GM12878 (cell line): ENCODE measurements around the gene PACS1. TPM values are rescaled to one million over a fixed set of nuclear protein-coding genes. Genes with fewer than 3 reads are reported as not detected.
"Not testable (repeated sequence)": the region's sequence is repeated elsewhere in the genome, so short reads cannot be mapped to it uniquely, and the experiment has no call there.

Experiments
- ATAC-seq: fragments of 200-7000 bp; cut with Tn5 transposase; 3 replicates; pipeline ENCODE4 v1.9.1; 2020; ENCODE audit warnings: mild to moderate bottlenecking, moderate library complexity
- BruUV-seq: library from RNA; stranded (reverse); fragments of 400-500 nt; replicated peaks from 2 replicates; lab custom pipeline; 2021; lab: Mats Ljungman, UMichigan
- CTCF ChIA-PET: fragments of 300-600 bp; sonication (Branson Sonifier 250); formaldehyde crosslinking; extraction: SDS; loops from one replicate; lab custom pipeline; 2021; ENCODE audit warnings: inconsistent platforms; lab: Yijun Ruan, JAX
- POLR2A ChIA-PET: fragments of 350-600 bp; formaldehyde crosslinking; extraction: SDS; loops from one replicate; lab custom pipeline; 2021; ENCODE audit warnings: inconsistent platforms; lab: Charles Lee
- RAD21 ChIA-PET: fragments of 300-600 bp; sonication (Branson Sonifier 250); formaldehyde crosslinking; loops from one replicate; lab custom pipeline; 2023; ENCODE audit warnings: antibody characterized with exemption; ENCODE audit not compliant: unreplicated experiment; lab: Charles Lee
- SMC1A ChIA-PET: fragments of 300-600 bp; sonication (Branson Sonifier 250); formaldehyde crosslinking; loops from one replicate; lab custom pipeline; 2023; ENCODE audit not compliant: unreplicated experiment, uncharacterized antibody; lab: Charles Lee
- DNase-seq: peaks from one replicate; pipeline ENCODE4 v3.0.0-alpha.2; 2011; ENCODE audit warnings: low read depth, low spot score
- FAIRE-seq: peaks from 3 replicates; lab custom pipeline; 2011; peaks lifted over from hg19 to GRCh38; lab: Jason Lieb, UNC
- H2AFZ ChIP-seq: 2 replicates; pipeline ENCODE4 v1.6.0; 2011; ENCODE audit warnings: low read depth, low read length, control low read depth; ENCODE audit not compliant: control insufficient read depth
- H3K27ac ChIP-seq: 2 replicates; pipeline ENCODE4 v1.5.1; 2011; ENCODE audit warnings: control low read depth; ENCODE audit not compliant: control insufficient read depth, insufficient read depth
- H3K27me3 ChIP-seq, 2 experiments: replicated peaks in 1 of 2; 2 replicates each; pipeline versions ENCODE4 v1.6.0 to v1.6.1; 2011; ENCODE audit warnings: low read length in 1 of 2; ENCODE audit not compliant: control insufficient read depth in 2 of 2, insufficient read depth in 2 of 2
- H3K36me3 ChIP-seq, 2 experiments: 2 replicates each; pipeline ENCODE4 v1.5.1; 2011; ENCODE audit warnings: low read length in 1 of 2; ENCODE audit not compliant: control insufficient read depth in 2 of 2, insufficient read depth in 2 of 2
- H3K4me1 ChIP-seq: 2 replicates; pipeline ENCODE4 v1.6.1; 2011; ENCODE audit warnings: mild to moderate bottlenecking, low read length, moderate library complexity, mixed read lengths; ENCODE audit not compliant: control insufficient read depth, insufficient read depth
- H3K4me2 ChIP-seq: 2 replicates; pipeline ENCODE4 v1.6.0; 2011; ENCODE audit warnings: control low read depth; ENCODE audit not compliant: control insufficient read depth, insufficient read depth
- H3K4me3 ChIP-seq: fragments of 200-600 bp; sonication (generic); 2 replicates; pipeline ENCODE4 v1.5.1; 2016
- H3K79me2 ChIP-seq: 2 replicates; pipeline ENCODE4 v1.6.0; 2011; ENCODE audit warnings: low read length; ENCODE audit not compliant: control insufficient read depth, insufficient read depth
- H3K9ac ChIP-seq: 2 replicates; pipeline ENCODE4 v1.8.0; 2011; ENCODE audit warnings: low read length, control low read depth, mixed read lengths; ENCODE audit not compliant: control insufficient read depth, insufficient read depth
- H3K9me3 ChIP-seq: replicated peaks from 3 replicates; pipeline ENCODE4 v1.5.1; 2011; ENCODE audit warnings: mild to moderate bottlenecking, low read length; ENCODE audit not compliant: control insufficient read depth, insufficient read depth
- H4K20me1 ChIP-seq: 2 replicates; pipeline ENCODE4 v1.6.0; 2011; ENCODE audit not compliant: control insufficient read depth, insufficient read depth
- ZBTB33 ChIP-seq: fragments of 450-650 bp; IDR thresholded peaks from 2 replicates; pipeline ENCODE4 v1.6.1; 2017; ENCODE audit warnings: mild to moderate bottlenecking
- WGBS: methylation state at CpG from one replicate; pipeline ENCODE4 v1.1.6; 2016; ENCODE audit warnings: low lambda C conversion rate; ENCODE audit not compliant: insufficient replicate concordance, insufficient coverage; ENCODE audit errors: missing lambda C conversion rate; 5-methylcytosine and 5-hydroxymethylcytosine counted together
- in situ Hi-C: fragments of 300-500 bp; cut with MboI; formaldehyde crosslinking; loops from 9 replicates; pipeline ENCODE4 v1.14.3; 2018; ENCODE audit warnings: mixed read lengths
- intact Hi-C: fragments of 100-400 bp; cut with micrococcal nuclease; formaldehyde crosslinking; loops from one replicate; pipeline ENCODE4 v1.14.2; 2022; ENCODE audit not compliant: unreplicated experiment
- polyA plus RNA-seq, 11 experiments: library from polyadenylated mRNA; depleted of rRNA in 4 of 11; unstranded in 6 of 11; stranded (reverse) in 5 of 11; fragments of >200 nt; fragmentation: Nextera tagmentation in 4 of 11; fragmentation: Illumina TruSeq in 1 of 11; extraction: Ambion mirVana in 4 of 11; extraction: Trizol in 1 of 11; gene quantifications; 1 replicate in 1 of 11; 2 replicates in 10 of 11; pipeline versions ENCODE4 v1.2.1 to v1.2.3, GENCODE V29; 2011 to 2016; ENCODE audit warnings: inconsistent platforms in 2 of 11, missing spikeins in 2 of 11, low read depth in 1 of 11
- total RNA-seq, 4 experiments: library from RNA; depleted of rRNA in 3 of 4; stranded (reverse); fragments of >200 nt in 3 of 4; fragmentation: Illumina TruSeq in 1 of 4; extraction: Trizol in 1 of 4; gene quantifications; 2 replicates each; pipeline versions ENCODE4 v1.2.1 to v1.2.3, GENCODE V29; 2013 to 2021

Gene PACS1
- total and polyA plus RNA-seq, 10 of the 15 experiments (the other 5 are each of a cell fraction or from before 2014, with no cell fraction given): 1.1 to 74.3 (median 17.9) TPM

- Histone ChIP-seq H3K79me2 (peaks cover 84% of the 10 kb centered on the region), H3K4me1 (peaks cover 33% of the 10 kb centered on the region)
- in situ Hi-C loops, H2AFZ ChIP-seq, H3K9ac ChIP-seq, FAIRE-seq, H3K4me2 ChIP-seq, H3K27ac ChIP-seq, DNase-seq, H3K4me3 ChIP-seq, H3K36me3 ChIP-seq, H3K9me3 ChIP-seq, H3K27me3 ChIP-seq, BruUV-seq, intact Hi-C loops, ATAC-seq, H4K20me1 ChIP-seq: not testable (repeated sequence)
- ChIA-PET CTCF (interaction anchor here (0.7 to 20.0 kb wide), 8 partner anchors 8 to 421 kb away, joined by 3 to 195 read pairs (median 4); no protein-coding TSS in a partner anchor), POLR2A (interaction anchor here (0.8 to 1.8 kb wide), 3 partner anchors 31 to 45 kb away, joined by 3 to 7 read pairs (median 5); no protein-coding TSS in a partner anchor), RAD21 (interaction anchor here (1.4 to 2.6 kb wide), 3 partner anchors 33 to 57 kb away, joined by 3 to 9 read pairs (median 7); no protein-coding TSS in a partner anchor), SMC1A (interaction anchor here (0.6 to 17.7 kb wide), 6 partner anchors 9 to 57 kb away, joined by 3 to 265 read pairs (median 22); partner anchors contain the start of gene PACS1)
- 84% methylated on average over 7 of the region's 7 CpGs for WGBS
- TF ChIP-seq ZBTB33: peak; percentile 54; the same call in 1 of the 2 replicates
These were observed 8.9 kb downstream of the PACS1 start for GRCh38 chr11:66078949-66079348.
